PFSK-1 (cell line): ENCODE results near the gene PANK1.

Experiments used
- FOXP2 ChIP-seq: optimal IDR thresholded peaks from 2 replicates; pipeline ENCODE3; 2011; ENCODE audit warnings: borderline replicate concordance, control low read depth, inconsistent platforms; ENCODE audit not compliant: insufficient read depth; ENCODE audit errors: extremely low read length, extremely low read depth
- POLR2AphosphoS5 ChIP-seq: IDR thresholded peaks from 2 replicates; pipeline ENCODE4 v1.6.1; 2012; ENCODE audit warnings: low read depth, mild to moderate bottlenecking, control low read depth, low read length, moderate library complexity
- REST ChIP-seq, 2 experiments: IDR thresholded peaks; 2 replicates each; pipeline versions ENCODE4 v1.6.1 to v1.8.0; 2011 to 2012; ENCODE audit warnings: low read depth in 2 of 2, low read length in 2 of 2, control low read depth in 1 of 2, inconsistent platforms in 1 of 2, mild to moderate bottlenecking in 1 of 2, moderate library complexity in 1 of 2; ENCODE audit not compliant: insufficient read depth in 1 of 2
- SIN3A ChIP-seq: IDR thresholded peaks from 2 replicates; pipeline ENCODE4 v1.6.1; 2012; ENCODE audit warnings: mild to moderate bottlenecking, low read length, moderate library complexity, borderline replicate concordance; ENCODE audit not compliant: insufficient read depth
- TAF1 ChIP-seq: IDR thresholded peaks from 2 replicates; pipeline ENCODE4 v1.6.1; 2012; ENCODE audit warnings: low read length, control low read depth, borderline replicate concordance; ENCODE audit not compliant: insufficient read depth

PANK1 gene

GRCh38 chr10:89668386-89669071 lies 23.5 kb upstream of the PANK1 start:
- TF ChIP-seq FOXP2 (no peak), TAF1 (no peak), POLR2AphosphoS5 (no peak), REST (IDR thresholded peaks at IDR 0.05; ENCODE audit: insufficient read depth in 1 of 2, low read depth in 2 of 2, low read length in 2 of 2) (no peak), SIN3A (no peak)

GRCh38 chr10:89666138-89666537 lies 21.1 kb upstream of the PANK1 start:
- TF ChIP-seq FOXP2 (no peak), REST (IDR thresholded peaks at IDR 0.05; ENCODE audit: insufficient read depth in 1 of 2, low read depth in 2 of 2, low read length in 2 of 2) (no peak), SIN3A (no peak), TAF1 (no peak), POLR2AphosphoS5 (no peak)

GRCh38 chr10:89665302-89665701 lies 20.3 kb upstream of the PANK1 start:
- TF ChIP-seq FOXP2 (no peak), SIN3A (no peak), POLR2AphosphoS5 (no peak), REST (IDR thresholded peaks at IDR 0.05; ENCODE audit: insufficient read depth in 1 of 2, low read depth in 2 of 2, low read length in 2 of 2) (no peak), TAF1 (no peak)

- TF ChIP-seq TAF1 (no peak), REST (IDR thresholded peaks at IDR 0.05; ENCODE audit: insufficient read depth in 1 of 2, low read depth in 2 of 2, low read length in 2 of 2) (no peak), POLR2AphosphoS5 (no peak), FOXP2 (no peak), SIN3A (no peak)
Measured at GRCh38 chr10:89664203-89664602, 19.2 kb upstream of the PANK1 start.

- TF ChIP-seq SIN3A (no peak), FOXP2 (no peak), REST (IDR thresholded peaks at IDR 0.05; ENCODE audit: insufficient read depth in 1 of 2, low read depth in 2 of 2, low read length in 2 of 2) (no peak), POLR2AphosphoS5 (no peak), TAF1 (no peak)
Measured at GRCh38 chr10:89663144-89663543, 18.1 kb upstream of the PANK1 start.
